Measurements from ENCODE around the gene HDAC6. TPM values are rescaled to one million over a fixed set of nuclear protein-coding genes. Genes with fewer than 3 reads are reported as not detected.

Gene HDAC6
- total RNA-seq, 1 donor from 2014 or later, result 151 TPM

GRCh38 chrX:48786341-48786800 lies 15.5 kb upstream of the HDAC6 start, which contains the start of gene GATA1:
Gene GATA1 (plus strand): TSS chrX:48786590. CDS start chrX:48791110, 4,520 bp downstream.
- no peak for DNase-seq (ENCODE audit: extremely low spot score, unreplicated experiment)
- Mint-ChIP-seq H3K36me3 (no peaks in the 10 kb centered on the region), H3K27ac (no peak within 1 kb of the TSS), H3K4me1 (ENCODE audit: unreplicated experiment) (no peaks in the 10 kb centered on the region), H3K4me3 (no peak within 1 kb of the TSS), H3K9me3 (no peaks in the 10 kb centered on the region), H3K27me3 (peaks cover 17% of the 10 kb centered on the region)
- no peak for TF ChIP-seq CTCF (conservative IDR thresholded peaks at IDR 0.05)

- no peaks in the 10 kb centered on the region for H3K9me3 Mint-ChIP-seq
- H3K4me1 Mint-ChIP-seq (ENCODE audit: unreplicated experiment), result no peaks in the 10 kb centered on the region
- H3K36me3 Mint-ChIP-seq, result no peaks in the 10 kb centered on the region
- DNase-seq (ENCODE audit: extremely low spot score, unreplicated experiment), result no peak
- H3K27ac Mint-ChIP-seq, result no peak overlapping the region
- no peak for TF ChIP-seq CTCF (conservative IDR thresholded peaks at IDR 0.05)
- H3K4me3 Mint-ChIP-seq, result no peak overlapping the region
- peaks cover 17% of the 10 kb centered on the region for H3K27me3 Mint-ChIP-seq
Measured at GRCh38 chrX:48786825-48787504, 14.9 kb upstream of the HDAC6 start.

GRCh38 chrX:48787505-48788443 lies 14.1 kb upstream of the HDAC6 start:
- Mint-ChIP-seq H3K36me3 (no peaks in the 10 kb centered on the region), H3K4me3 (no peak overlapping the region), H3K4me1 (ENCODE audit: unreplicated experiment) (no peaks in the 10 kb centered on the region), H3K27me3 (peaks cover 17% of the 10 kb centered on the region), H3K9me3 (no peaks in the 10 kb centered on the region), H3K27ac (no peak overlapping the region)
- TF ChIP-seq CTCF (conservative IDR thresholded peaks at IDR 0.05), result no peak
- DNase-seq (ENCODE audit: extremely low spot score, unreplicated experiment), result no peak

GRCh38 chrX:48789366-48790220 lies 12.3 kb upstream of the HDAC6 start:
- DNase-seq (ENCODE audit: extremely low spot score, unreplicated experiment), result no peak
- H3K4me1 Mint-ChIP-seq (ENCODE audit: unreplicated experiment), result no peaks in the 10 kb centered on the region
- peaks cover 17% of the 10 kb centered on the region for H3K27me3 Mint-ChIP-seq
- H3K9me3 Mint-ChIP-seq, result no peaks in the 10 kb centered on the region
- TF ChIP-seq CTCF (conservative IDR thresholded peaks at IDR 0.05), result no peak
- H3K27ac Mint-ChIP-seq, result no peak overlapping the region
- H3K36me3 Mint-ChIP-seq, result no peaks in the 10 kb centered on the region
- H3K4me3 Mint-ChIP-seq, result no peak overlapping the region

- DNase-seq (ENCODE audit: extremely low spot score, unreplicated experiment), result no peak
- TF ChIP-seq CTCF (conservative IDR thresholded peaks at IDR 0.05), result no peak
- H3K27me3 Mint-ChIP-seq, result peaks cover 15% of the 10 kb centered on the region
- no peak overlapping the region for H3K27ac Mint-ChIP-seq
- no peaks in the 10 kb centered on the region for H3K9me3 Mint-ChIP-seq
- no peak overlapping the region for H3K4me3 Mint-ChIP-seq
- H3K4me1 Mint-ChIP-seq (ENCODE audit: unreplicated experiment), result no peaks in the 10 kb centered on the region
- no peaks in the 10 kb centered on the region for H3K36me3 Mint-ChIP-seq
Measured at GRCh38 chrX:48790477-48790876, 11.4 kb upstream of the HDAC6 start.
